Lower lobe of right lung (tissue), 2 donors: ENCODE results near the gene DEPDC5. TPM values are rescaled to one million over a fixed set of nuclear protein-coding genes. Genes with fewer than 3 reads are reported as not detected.

ENCODE experiments used
- ATAC-seq, 2 donors: fragments of 200-7000 bp; cut with Tn5 transposase; one replicate each; pipeline ENCODE4 v1.9.1; 2020 to 2022; ENCODE audit warnings: mild to moderate bottlenecking in 2 of 2, moderate library complexity in 2 of 2
- DNase-seq: peaks from one replicate; pipeline ENCODE4 v3.0.0-alpha.2; 2020
- H3K27ac ChIP-seq: fragments of 200-600 bp; one replicate; pipeline ENCODE4 v1.8.0; 2022
- H3K27me3 ChIP-seq: fragments of 200-600 bp; one replicate; pipeline ENCODE4 v1.8.0; 2022; ENCODE audit warnings: low read depth
- H3K36me3 ChIP-seq: fragments of 200-600 bp; one replicate; pipeline ENCODE4 v1.8.0; 2022; ENCODE audit warnings: mild to moderate bottlenecking
- H3K4me1 ChIP-seq: fragments of 200-600 bp; one replicate; pipeline ENCODE4 v1.8.0; 2022
- H3K4me3 ChIP-seq: fragments of 200-600 bp; one replicate; pipeline ENCODE4 v1.8.0; 2022; ENCODE audit warnings: mild to moderate bottlenecking
- H3K9me3 ChIP-seq: fragments of 200-600 bp; one replicate; pipeline ENCODE4 v1.8.0; 2022
- CTCF ChIP-seq: fragments of 200-600 bp; IDR thresholded peaks from one replicate; pipeline ENCODE4 v1.8.0; 2022; ENCODE audit warnings: antibody characterized with exemption, mild to moderate bottlenecking
- intact Hi-C: fragments of 100-400 bp; cut with DNase I; formaldehyde crosslinking; loops from one replicate; pipeline ENCODE4 v1.11.0; 2022
- total RNA-seq: library from RNA; stranded (reverse); fragmentation: NEBNext Ultra II Directional; extraction: Animal tissue kit (Norgen Biotek cat#: 25700); gene quantifications from one replicate; pipeline ENCODE4 v1.2.1, GENCODE V29; 2021
- donor health status: DM: no; HTN: yes; CAD: no; lungs with severe emphysema.

Gene DEPDC5
- total RNA-seq, 1 donor from 2014 or later = 29.0 TPM

GRCh38 chr22:31881200-31881599 is 127.4 kb downstream of the DEPDC5 start:
- Histone ChIP-seq H3K4me1 (no peaks in the 10 kb centered on the region), H3K9me3 (no peaks in the 10 kb centered on the region), H3K27ac (no peak overlapping the region), H3K36me3 (peaks cover 48% of the 10 kb centered on the region), H3K27me3 (no peaks in the 10 kb centered on the region), H3K4me3 (no peak overlapping the region)
- intact Hi-C loops = no loop called here
- TF ChIP-seq CTCF = no peak
- ATAC-seq (no peak), DNase-seq (no peak)

GRCh38 chr22:31881865-31882264 is 128.0 kb downstream of the DEPDC5 start:
- Histone ChIP-seq H3K27ac (no peak overlapping the region), H3K27me3 (no peaks in the 10 kb centered on the region), H3K4me1 (no peaks in the 10 kb centered on the region), H3K9me3 (no peaks in the 10 kb centered on the region), H3K4me3 (no peak overlapping the region), H3K36me3 (peaks cover 45% of the 10 kb centered on the region)
- ATAC-seq (no peak), DNase-seq (no peak)
- intact Hi-C loops = no loop called here
- TF ChIP-seq CTCF = no peak

- Histone ChIP-seq H3K27ac (no peak overlapping the region), H3K27me3 (no peaks in the 10 kb centered on the region), H3K9me3 (no peaks in the 10 kb centered on the region), H3K4me1 (no peaks in the 10 kb centered on the region), H3K4me3 (no peak overlapping the region), H3K36me3 (peaks cover 46% of the 10 kb centered on the region)
- intact Hi-C loops = no loop called here
- ATAC-seq (no peak), DNase-seq (no peak)
- no peak for TF ChIP-seq CTCF
Observed at GRCh38 chr22:31882971-31883370, 129.2 kb downstream of the DEPDC5 start.

- DNase-seq = no peak
- no peak overlapping the region for H3K27ac ChIP-seq
- H3K9me3 ChIP-seq = no peaks in the 10 kb centered on the region
- intact Hi-C loops = no loop called here
- ATAC-seq = no peak
- H3K36me3 ChIP-seq = peaks cover 46% of the 10 kb centered on the region
- TF ChIP-seq CTCF = no peak
- H3K27me3 ChIP-seq = no peaks in the 10 kb centered on the region
- no peak overlapping the region for H3K4me3 ChIP-seq
- no peaks in the 10 kb centered on the region for H3K4me1 ChIP-seq
Observed at GRCh38 chr22:31883989-31884388, 130.2 kb downstream of the DEPDC5 start.

DNA sequence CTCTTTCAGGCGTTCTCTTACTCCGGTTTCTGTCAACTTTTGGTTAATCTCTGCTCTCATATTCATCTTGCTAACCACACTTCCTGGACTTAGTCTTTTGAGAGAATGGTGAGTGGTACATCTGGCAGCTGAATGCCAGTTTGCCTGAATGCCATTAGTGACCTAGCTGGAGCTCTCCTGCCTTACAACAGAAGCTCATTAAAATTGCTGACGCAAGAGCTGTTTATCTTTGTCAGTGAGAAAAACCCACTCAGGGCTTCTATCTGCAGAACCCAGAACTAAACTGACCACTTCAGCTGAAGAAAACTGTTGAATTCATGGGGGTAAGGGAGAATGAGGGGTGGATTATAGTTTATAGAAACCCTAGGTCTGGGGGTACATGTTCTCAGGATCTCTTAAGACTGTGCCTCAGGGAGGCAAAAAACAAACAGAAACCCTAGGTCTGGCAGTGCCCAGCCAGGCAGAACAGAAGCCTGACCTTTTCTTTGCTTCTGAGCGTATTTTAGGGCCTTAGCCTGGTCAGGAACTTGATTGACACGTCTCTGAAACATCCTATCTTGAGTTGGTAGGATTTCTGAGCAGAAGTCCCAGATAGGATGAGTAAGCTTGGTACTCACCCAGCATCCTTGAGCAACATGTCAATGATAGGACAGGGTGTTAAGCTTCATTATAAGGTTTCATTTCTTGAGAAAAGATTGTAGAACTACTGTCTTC is 137.7 kb downstream of the DEPDC5 start:
- H3K9me3 ChIP-seq = no peaks in the 10 kb centered on the region
- H3K27me3 ChIP-seq = no peaks in the 10 kb centered on the region
- ATAC-seq (no peak), DNase-seq (no peak)
- H3K4me1 ChIP-seq = no peaks in the 10 kb centered on the region
- H3K4me3 ChIP-seq = no peak overlapping the region
- H3K27ac ChIP-seq = no peak overlapping the region
- intact Hi-C loops = no loop called here
- TF ChIP-seq CTCF = no peak
- peaks cover 46% of the 10 kb centered on the region for H3K36me3 ChIP-seq

DNA sequence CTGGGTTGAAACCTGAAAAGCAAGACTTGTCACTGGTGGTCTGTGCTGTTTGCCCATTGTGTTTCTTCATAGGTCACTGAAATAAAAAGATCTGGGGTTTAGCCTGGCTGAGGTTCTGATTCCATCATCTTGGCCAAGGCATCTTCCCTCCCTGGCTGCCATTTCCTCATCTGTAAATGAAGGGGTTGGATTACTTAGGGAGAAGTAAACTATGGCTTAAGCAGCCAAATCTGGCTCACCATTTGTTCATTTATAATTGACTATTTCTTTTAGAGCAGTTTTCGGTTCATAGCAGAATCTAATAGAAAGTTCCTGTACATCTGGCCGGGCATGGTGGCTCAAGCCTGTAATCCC is 138.2 kb downstream of the DEPDC5 start:
- Histone ChIP-seq H3K27ac (no peak overlapping the region), H3K4me1 (no peaks in the 10 kb centered on the region), H3K27me3 (no peaks in the 10 kb centered on the region), H3K36me3 (peaks cover 46% of the 10 kb centered on the region), H3K9me3 (no peaks in the 10 kb centered on the region), H3K4me3 (no peak overlapping the region)
- no peak for DNase-seq
- intact Hi-C loops = no loop called here
- no peak for ATAC-seq
- TF ChIP-seq CTCF = no peak
